HepG2 (cell line): ENCODE measurements around the gene GGNBP2. TPM values are rescaled to one million over a fixed set of nuclear protein-coding genes. Genes with fewer than 3 reads are reported as not detected.

Source experiments
- AKAP8 ChIP-seq: sonication (generic); formaldehyde crosslinking; IDR thresholded peaks from 2 replicates; pipeline ENCODE4 v1.5.1; 2020; ENCODE audit warnings: mild to moderate bottlenecking, missing genetic modification reagents
- ASH2L ChIP-seq: fragments of 300-600, 200-600 bp; sonication (generic); IDR thresholded peaks from 2 replicates; pipeline ENCODE4 v1.7.0; 2017; ENCODE audit warnings: low read depth, mild to moderate bottlenecking, moderate library complexity, mixed read lengths, low read length; ENCODE audit not compliant: insufficient read length
- ATF5 ChIP-seq: sonication (generic); formaldehyde crosslinking; IDR thresholded peaks from 2 replicates; pipeline ENCODE4 v1.4.0; 2020; ENCODE audit warnings: mild to moderate bottlenecking, low read depth, missing genetic modification reagents
- DBP ChIP-seq: sonication (generic); formaldehyde crosslinking; IDR thresholded peaks from 2 replicates; pipeline ENCODE4 v1.4.0; 2020; ENCODE audit warnings: missing genetic modification reagents; ENCODE audit errors: not compliant biosample characterization
- HMG20A ChIP-seq: IDR thresholded peaks from 2 replicates; pipeline ENCODE4 v1.6.1; 2016; ENCODE audit warnings: borderline replicate concordance
- HNRNPL ChIP-seq: fragments of 200-400 bp; formaldehyde crosslinking; IDR thresholded peaks from 2 replicates; pipeline ENCODE4 v1.6.1; 2017; ENCODE audit warnings: mild to moderate bottlenecking, low read depth, low read length
- HOXA3 ChIP-seq: sonication (generic); formaldehyde crosslinking; IDR thresholded peaks from 2 replicates; pipeline ENCODE4 v1.5.0; 2020; ENCODE audit warnings: missing genetic modification reagents
- HOXD1 ChIP-seq: sonication (generic); formaldehyde crosslinking; IDR thresholded peaks from 2 replicates; pipeline ENCODE4 v1.5.0; 2020; ENCODE audit warnings: missing genetic modification reagents
- KAT8 ChIP-seq: IDR thresholded peaks from 2 replicates; pipeline ENCODE4 v1.6.1; 2016; ENCODE audit warnings: missing genetic modification reagents, missing compliant biosample characterization
- KMT2A ChIP-seq: sonication (generic); formaldehyde crosslinking; IDR thresholded peaks from 2 replicates; pipeline ENCODE4 v1.4.0; 2020; ENCODE audit warnings: missing genetic modification reagents
- MED8 ChIP-seq: sonication (generic); formaldehyde crosslinking; IDR thresholded peaks from 2 replicates; pipeline ENCODE4 v1.8.1; 2023; ENCODE audit warnings: mild to moderate bottlenecking, missing genetic modification reagents; ENCODE audit not compliant: insufficient replicate concordance
- NCOR1 ChIP-seq: fragments of 200-600 bp; sonication (generic); IDR thresholded peaks from 2 replicates; pipeline ENCODE4 v1.7.0; 2017; ENCODE audit warnings: antibody characterized with exemption, low read length, borderline replicate concordance
- NFYC ChIP-seq: IDR thresholded peaks from 2 replicates; pipeline ENCODE4 v1.6.1; 2016; ENCODE audit warnings: missing genetic modification reagents, missing compliant biosample characterization
- PCBP1 ChIP-seq: fragments of 200-400 bp; formaldehyde crosslinking; IDR thresholded peaks from 2 replicates; pipeline ENCODE4 v1.6.1; 2017; ENCODE audit warnings: mild to moderate bottlenecking, low read depth, low read length, borderline replicate concordance
- RBM22 ChIP-seq: fragments of 200-400 bp; formaldehyde crosslinking; optimal IDR thresholded peaks from 2 replicates; pipeline ENCODE3; 2017; ENCODE audit warnings: mild to moderate bottlenecking, low read length, moderate library complexity
- RFXAP ChIP-seq: sonication (generic); formaldehyde crosslinking; IDR thresholded peaks from 2 replicates; pipeline ENCODE4 v1.4.0; 2020; ENCODE audit warnings: missing genetic modification reagents, borderline replicate concordance
- TFDP1 ChIP-seq: IDR thresholded peaks from 2 replicates; pipeline ENCODE4 v1.6.1; 2016; ENCODE audit warnings: missing compliant biosample characterization, missing genetic modification reagents, borderline replicate concordance
- TFE3 ChIP-seq: IDR thresholded peaks from 2 replicates; pipeline ENCODE4 v1.6.1; 2016
- ZBTB39 ChIP-seq: sonication (generic); formaldehyde crosslinking; IDR thresholded peaks from 2 replicates; pipeline ENCODE4 v1.5.0; 2020; ENCODE audit warnings: missing genetic modification reagents
- ZC3H4 ChIP-seq: sonication (generic); formaldehyde crosslinking; IDR thresholded peaks from 2 replicates; pipeline ENCODE4 v1.4.0; 2020; ENCODE audit warnings: missing genetic modification reagents, borderline replicate concordance
- ZNF33A ChIP-seq: sonication (generic); formaldehyde crosslinking; IDR thresholded peaks from 2 replicates; pipeline ENCODE4 v1.5.1; 2020; ENCODE audit warnings: missing genetic modification reagents, mild to moderate bottlenecking, moderate library complexity, borderline replicate concordance
- ZNF496 ChIP-seq: sonication (generic); formaldehyde crosslinking; IDR thresholded peaks from 2 replicates; pipeline ENCODE4 v1.8.1; 2023; ENCODE audit warnings: mild to moderate bottlenecking, moderate library complexity, missing genetic modification reagents; ENCODE audit not compliant: insufficient replicate concordance
- ZNF776 ChIP-seq: sonication (generic); formaldehyde crosslinking; IDR thresholded peaks from 2 replicates; pipeline ENCODE4 v1.4.0; 2020; ENCODE audit warnings: mild to moderate bottlenecking, missing genetic modification reagents
- ZSCAN9 ChIP-seq: IDR thresholded peaks from 2 replicates; pipeline ENCODE4 v1.6.1; 2016; ENCODE audit warnings: borderline replicate concordance
- polyA plus RNA-seq, 8 experiments: library from polyadenylated mRNA; depleted of rRNA in 3 of 8; stranded (reverse) in 7 of 8; unstranded in 1 of 8; fragments of >200 nt; fragmentation: Illumina TruSeq in 4 of 8; extraction: Trizol in 4 of 8; gene quantifications; 2 replicates each; pipeline versions ENCODE4 v1.2.1 to v1.2.3, GENCODE V29; 2011 to 2016; ENCODE audit warnings: low read depth in 4 of 8, missing spikeins in 1 of 8, mixed read lengths in 1 of 8; ENCODE audit not compliant: insufficient read depth in 1 of 8
- total RNA-seq, 5 experiments: library from RNA; depleted of rRNA; stranded (reverse); fragments of >200 nt; fragmentation: Illumina TruSeq; extraction: Trizol; gene quantifications; 2 replicates each; pipeline ENCODE4 v1.2.3, GENCODE V29; 2016; ENCODE audit warnings: low read depth in 1 of 5

The GGNBP2 gene
- total and polyA plus RNA-seq, 2 of the 13 experiments (the other 11 are each of a cell fraction or from before 2014, with no cell fraction given): 53.3 to 84.2 TPM

- peak; percentile 91 for TF ChIP-seq KAT8 (CRISPR knock-in tag)
- no peak for TF ChIP-seq ZNF33A (CRISPR knock-in tag)
- TF ChIP-seq HOXA3 (CRISPR knock-in tag): peak; percentile 41; the same call in 1 of the 2 replicates
- peak; percentile 8; the same call in 1 of the 2 replicates for TF ChIP-seq HMG20A
- TF ChIP-seq ATF5 (CRISPR knock-in tag): no peak
- no peak for TF ChIP-seq MED8 (CRISPR knock-in tag)
- TF ChIP-seq HNRNPL: 0 out of 2 replicates have a peak, but pooled peaks have one; percentile 18
- TF ChIP-seq TFE3: peak; percentile 42; the same call in 1 of the 2 replicates
- peak; percentile 86 for TF ChIP-seq KMT2A
- TF ChIP-seq NFYC: no peak
- no peak for TF ChIP-seq NCOR1
- TF ChIP-seq TFDP1 (CRISPR knock-in tag): peak; percentile 65
- peak; percentile 48; the same call in 1 of the 2 replicates for TF ChIP-seq ZSCAN9 (CRISPR knock-in tag)
- TF ChIP-seq AKAP8 (CRISPR knock-in tag): peak; percentile 88
- 0 out of 2 replicates have a peak, but pooled peaks have one; percentile 6 for TF ChIP-seq HOXD1
- peak; percentile 73 for TF ChIP-seq RBM22
- peak; percentile 78; the same call in 1 of the 2 replicates for TF ChIP-seq RFXAP (CRISPR knock-in tag)
- TF ChIP-seq ZNF776: peak; percentile 59; the same call in 1 of the 2 replicates
- TF ChIP-seq ASH2L: peak; percentile 85
- TF ChIP-seq PCBP1: 0 out of 2 replicates have a peak, but pooled peaks have one; percentile 28
- TF ChIP-seq ZNF496 (CRISPR knock-in tag): no peak
- TF ChIP-seq ZC3H4: peak; percentile 22; the same call in 1 of the 2 replicates
- TF ChIP-seq ZBTB39: no peak
- no peak for TF ChIP-seq DBP
Measured at GRCh38 chr17:36601303-36602029, 56.7 kb downstream of the GGNBP2 start, which contains the start of gene MRM1 (continued).
